ENCODE measurements around the gene ABTB1.

DNA sequence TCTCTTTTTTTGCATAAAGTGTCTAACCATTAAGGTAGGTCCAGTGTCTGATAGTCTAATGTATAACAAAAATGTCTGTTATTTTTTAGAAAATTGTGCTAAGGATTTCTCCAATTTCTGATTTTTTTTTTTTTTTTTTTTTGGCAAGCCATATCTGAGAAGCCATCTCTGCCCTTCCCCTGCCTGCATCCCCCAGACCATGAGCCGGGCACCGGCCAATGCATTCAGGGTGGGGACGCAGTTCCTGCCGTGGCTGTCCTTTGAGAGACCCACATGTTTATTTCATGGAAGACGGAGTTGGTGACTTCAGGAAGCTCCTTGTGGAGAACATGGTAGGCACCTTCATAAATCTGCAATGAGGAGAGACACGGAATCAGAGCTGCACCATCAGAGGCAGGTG is 19.2 kb downstream of the ABTB1 start:
- TF ChIP-seq, protein P1, sequence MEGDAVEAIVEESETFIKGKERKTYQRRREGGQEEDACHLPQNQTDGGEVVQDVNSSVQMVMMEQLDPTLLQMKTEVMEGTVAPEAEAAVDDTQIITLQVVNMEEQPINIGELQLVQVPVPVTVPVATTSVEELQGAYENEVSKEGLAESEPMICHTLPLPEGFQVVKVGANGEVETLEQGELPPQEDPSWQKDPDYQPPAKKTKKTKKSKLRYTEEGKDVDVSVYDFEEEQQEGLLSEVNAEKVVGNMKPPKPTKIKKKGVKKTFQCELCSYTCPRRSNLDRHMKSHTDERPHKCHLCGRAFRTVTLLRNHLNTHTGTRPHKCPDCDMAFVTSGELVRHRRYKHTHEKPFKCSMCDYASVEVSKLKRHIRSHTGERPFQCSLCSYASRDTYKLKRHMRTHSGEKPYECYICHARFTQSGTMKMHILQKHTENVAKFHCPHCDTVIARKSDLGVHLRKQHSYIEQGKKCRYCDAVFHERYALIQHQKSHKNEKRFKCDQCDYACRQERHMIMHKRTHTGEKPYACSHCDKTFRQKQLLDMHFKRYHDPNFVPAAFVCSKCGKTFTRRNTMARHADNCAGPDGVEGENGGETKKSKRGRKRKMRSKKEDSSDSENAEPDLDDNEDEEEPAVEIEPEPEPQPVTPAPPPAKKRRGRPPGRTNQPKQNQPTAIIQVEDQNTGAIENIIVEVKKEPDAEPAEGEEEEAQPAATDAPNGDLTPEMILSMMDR (IDR thresholded peaks at IDR 0.05), result no peak
- no peak for TF ChIP-seq EP300 (IDR thresholded peaks at IDR 0.05)
- no peak for TF ChIP-seq POLR2AphosphoS5 (IDR thresholded peaks at IDR 0.05)

Measured in gastroesophageal sphincter (tissue), 3 donors.